GM15510 (cell line): ENCODE measurements around the gene MGAT3.

Experiments used
- POLR2A ChIP-seq: IDR thresholded peaks from 3 replicates; pipeline ENCODE4 v1.6.1; 2011; ENCODE audit warnings: borderline replicate concordance; ENCODE audit not compliant: insufficient read length; ENCODE audit errors: extremely low read depth

MGAT3 gene

GRCh38 chr22:39427751-39428596 lies 28.8 kb upstream of the MGAT3 start:
- TF ChIP-seq POLR2A: no peak

GRCh38 chr22:39428597-39429071 lies 28.2 kb upstream of the MGAT3 start:
- no peak for TF ChIP-seq POLR2A

DNA sequence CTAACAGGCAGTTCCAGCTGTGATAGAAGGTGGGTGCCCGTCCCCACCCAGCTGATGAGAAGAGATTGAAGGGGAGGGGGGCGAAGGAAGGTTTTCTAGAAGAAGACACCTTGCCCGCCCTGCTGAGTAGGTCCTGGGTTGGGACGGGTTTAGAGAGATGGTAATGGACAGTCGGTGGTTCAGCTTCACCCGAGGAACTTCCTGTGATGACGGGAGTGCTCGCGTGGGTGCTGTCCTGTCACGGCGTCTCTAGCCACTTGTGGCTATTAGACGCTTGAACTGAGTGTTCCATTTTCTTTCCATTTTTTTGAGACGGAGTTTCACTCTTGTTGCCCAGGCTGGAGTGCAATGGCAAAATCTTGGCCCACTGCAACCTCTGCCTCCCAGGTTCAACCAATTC lies 27.6 kb upstream of the MGAT3 start:
- no peak for TF ChIP-seq POLR2A

DNA sequence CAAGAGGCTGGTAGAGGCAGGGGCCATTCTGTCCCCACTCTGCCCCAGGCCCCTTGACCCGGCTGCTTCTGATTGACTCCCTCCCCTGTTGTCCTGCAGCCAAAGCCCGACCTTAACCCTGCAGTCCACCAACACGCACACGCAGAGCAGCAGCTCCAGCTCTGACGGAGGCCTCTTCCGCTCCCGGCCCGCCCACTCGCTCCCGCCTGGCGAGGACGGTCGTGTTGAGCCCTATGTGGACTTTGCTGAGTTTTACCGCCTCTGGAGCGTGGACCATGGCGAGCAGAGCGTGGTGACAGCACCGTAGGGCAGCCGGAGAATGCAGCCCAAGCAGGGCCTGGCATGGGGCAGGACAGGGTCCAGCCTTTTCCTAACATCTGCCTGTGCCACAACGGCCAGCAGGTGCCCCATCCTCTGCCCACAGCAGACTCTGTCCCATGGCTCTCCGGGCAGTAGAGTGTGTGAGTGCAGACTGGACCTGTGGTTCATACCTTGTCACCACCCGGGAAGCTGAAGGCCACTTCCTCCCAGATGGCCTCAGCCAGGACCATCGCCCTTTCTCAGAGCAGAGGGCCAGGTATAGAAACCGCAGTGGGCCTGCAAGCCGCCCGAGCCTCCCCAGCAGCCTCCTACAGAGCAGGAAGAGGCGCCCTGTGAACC lies 26.8 kb upstream of the MGAT3 start:
- TF ChIP-seq POLR2A: no peak

- TF ChIP-seq POLR2A: no peak
These were observed 26.1 kb upstream of the MGAT3 start for GRCh38 chr22:39430576-39431150.

DNA sequence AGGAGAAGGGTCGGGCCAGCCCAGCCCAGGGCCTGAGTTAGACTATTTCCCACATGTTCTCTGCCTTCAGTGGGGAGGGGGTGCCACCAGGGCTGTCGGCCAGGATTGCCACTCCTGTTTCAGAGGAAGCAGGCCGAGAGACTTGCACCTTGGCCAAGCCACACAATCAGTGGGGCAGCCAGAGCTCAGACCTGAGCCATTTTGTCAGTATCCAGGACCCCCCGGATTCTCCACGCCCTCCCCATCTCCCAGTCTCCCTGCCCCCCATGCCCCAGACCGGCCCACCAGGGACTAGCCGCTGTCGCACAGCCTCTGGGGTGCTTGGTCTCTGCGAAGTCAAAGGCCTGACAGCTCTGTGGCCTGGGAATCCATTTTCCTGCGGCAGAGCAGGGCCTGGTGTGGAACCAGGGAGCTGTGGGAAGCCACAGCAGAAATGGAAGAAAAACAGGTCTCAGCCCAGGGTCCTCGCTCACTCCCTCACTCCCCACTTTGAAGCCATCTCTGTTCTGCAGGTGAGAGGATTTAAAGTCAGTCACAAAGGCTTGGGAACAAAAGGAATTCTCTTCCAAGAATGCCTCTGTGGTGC lies 25.5 kb upstream of the MGAT3 start:
- no peak for TF ChIP-seq POLR2A

GRCh38 chr22:39431821-39432251 lies 25.0 kb upstream of the MGAT3 start:
- no peak for TF ChIP-seq POLR2A

GRCh38 chr22:39432361-39432811 lies 24.4 kb upstream of the MGAT3 start:
- no peak for TF ChIP-seq POLR2A

GRCh38 chr22:39433476-39434242 lies 23.2 kb upstream of the MGAT3 start:
- no peak for TF ChIP-seq POLR2A

GRCh38 chr22:39434243-39434653 lies 22.6 kb upstream of the MGAT3 start:
- no peak for TF ChIP-seq POLR2A

- TF ChIP-seq POLR2A: no peak
These were observed 22.1 kb upstream of the MGAT3 start for GRCh38 chr22:39434721-39435120.

GRCh38 chr22:39435616-39436015 lies 21.2 kb upstream of the MGAT3 start:
- no peak for TF ChIP-seq POLR2A

GRCh38 chr22:39437791-39438704 lies 18.8 kb upstream of the MGAT3 start:
- no peak for TF ChIP-seq POLR2A
